Lung (tissue), 12 donors: Measurements from ENCODE around the gene HPN. TPM values are rescaled to one million over a fixed set of nuclear protein-coding genes. Genes with fewer than 3 reads are reported as not detected.

ENCODE experiments used
- ATAC-seq: fragments of 200-7000 bp; cut with Tn5 transposase; one replicate; pipeline ENCODE4 v1.9.1; 2020; ENCODE audit warnings: moderate number of reproducible peaks; ENCODE audit not compliant: insufficient read depth, low FRiP score
- DNase-seq, 3 donors: peaks; one replicate each; pipeline ENCODE4 v3.0.0-alpha.2; 2013 to 2017
- H3K27ac ChIP-seq, 2 donors: one replicate each; pipeline ENCODE4 v1.5.1; 2013; ENCODE audit warnings: mild to moderate bottlenecking in 2 of 2, moderate library complexity in 2 of 2, control low read depth in 1 of 2, inconsistent platforms in 1 of 2, low read depth in 1 of 2, low read length in 1 of 2
- H3K27me3 ChIP-seq, 3 donors: one replicate each; pipeline ENCODE4 v1.5.1; 2013; ENCODE audit warnings: low read length in 2 of 3; ENCODE audit not compliant: control insufficient read depth in 3 of 3, insufficient read depth in 3 of 3
- H3K36me3 ChIP-seq, 4 donors: one replicate each; pipeline ENCODE4 v1.5.1; 2013; ENCODE audit warnings: low read length in 4 of 4, mild to moderate bottlenecking in 1 of 4, moderate library complexity in 1 of 4; ENCODE audit not compliant: control insufficient read depth in 4 of 4, insufficient read depth in 4 of 4
- H3K4me1 ChIP-seq, 5 donors: one replicate each; pipeline ENCODE4 v1.5.1; 2013; ENCODE audit warnings: low read length in 5 of 5, mild to moderate bottlenecking in 2 of 5, moderate library complexity in 1 of 5; ENCODE audit not compliant: control insufficient read depth in 5 of 5, insufficient read depth in 5 of 5
- H3K4me3 ChIP-seq: one replicate; pipeline ENCODE4 v1.5.1; 2013; ENCODE audit warnings: mild to moderate bottlenecking, control low read depth, moderate library complexity
- H3K9ac ChIP-seq, 2 donors: one replicate each; pipeline ENCODE4 v1.5.1; 2013; ENCODE audit warnings: low read length in 2 of 2, control low read depth in 1 of 2; ENCODE audit not compliant: insufficient read depth in 1 of 2
- H3K9me3 ChIP-seq, 4 donors: one replicate each; pipeline ENCODE4 v1.5.1; 2013; ENCODE audit warnings: low read length in 3 of 4, mild to moderate bottlenecking in 1 of 4, moderate library complexity in 1 of 4; ENCODE audit not compliant: control insufficient read depth in 4 of 4, insufficient read depth in 3 of 4
- CTCF ChIP-seq: IDR thresholded peaks from 2 replicates; pipeline ENCODE4 v1.5.1; 2012; ENCODE audit warnings: mild to moderate bottlenecking; ENCODE audit errors: control extremely low read depth, extremely low read depth
- WGBS, 2 donors: extraction: QIAGEN DNeasy Blood & Tissue Kit; methylation state at CpG; one replicate each; pipeline ENCODE4 v1.1.7; 2013; 5-methylcytosine and 5-hydroxymethylcytosine counted together
- polyA plus RNA-seq, 2 donors: library from polyadenylated mRNA; stranded (reverse); fragments of 200-250 nt; gene quantifications; one replicate each; pipeline ENCODE4 v1.2.1, GENCODE V29; 2013
- total RNA-seq, 2 donors: library from RNA; depleted of rRNA in 1 of 2; stranded (reverse); fragments of >200 nt in 1 of 2; gene quantifications; one replicate each; pipeline ENCODE4 v1.2.1, GENCODE V29; 2014 to 2021
- donor health status: control.
- donor health status: control.
- donor health status: Bipolar disorder and iron deficiency.
- donor health status: healthy.
- donor health status: DM: yes; HTN: yes; CAD: no.

HPN gene
- total and polyA plus RNA-seq, 4 donors: 15.4 to 41.4 (median 26.8) TPM

- Histone ChIP-seq H3K36me3 (no peaks in the 10 kb centered on the region), H3K4me3 (no peak overlapping the region), H3K27ac (peak overlapping the region in 1 of 2 donors; percentile 63), H3K9ac (peak overlapping the region; percentile 24 to 39), H3K27me3 (no peaks in the 10 kb centered on the region), H3K4me1 (peaks cover 0 to 13% (median 3%) of the 10 kb centered on the region in 5 donors), H3K9me3 (no peaks in the 10 kb centered on the region)
- WGBS, 2 donors: 7 to 9% methylated on average over 23 of the region's 23 CpGs
- peak; percentile 61 for ATAC-seq
- peak; percentile 74 for TF ChIP-seq CTCF
- DNase-seq: peak; percentile 85 to 88 (median 86)
Measured at GRCh38 chr19:35114353-35115176, 73.0 kb downstream of the HPN start.

GRCh38 chr19:35115177-35115951 lies 73.8 kb downstream of the HPN start, which contains the start of gene FXYD3:
FXYD3 (plus strand) TSS chr19:35115823; CDS start chr19:35119377, 3,554 bp downstream.
- DNase-seq (peak; percentile 25 to 47 (median 34)), ATAC-seq (no peak)
- no peak for TF ChIP-seq CTCF
- Histone ChIP-seq H3K27ac (peak within 1 kb of the TSS in 1 of 2 donors; percentile 65), H3K9ac (peak within 1 kb of the TSS; percentile 24 to 39), H3K4me3 (peak within 1 kb of the TSS; percentile 6), H3K36me3 (no peaks in the 10 kb centered on the region), H3K9me3 (no peaks in the 10 kb centered on the region), H3K27me3 (no peaks in the 10 kb centered on the region), H3K4me1 (peaks cover 0 to 13% (median 2%) of the 10 kb centered on the region in 5 donors)
- WGBS, 2 donors: 62 to 71% methylated on average over 14 of the region's 14 CpGs

Other genes with a start within 250 kb of the HPN start
- gene ZNF30, start 114.8 kb upstream of the HPN start, total RNA-seq: 1 to 10 TPM; 3.3 to 5.5 TPM
- gene ZNF30, start 114.8 kb upstream of the HPN start, polyA plus RNA-seq: 1 to 10 TPM; 1.5 to 1.9 TPM
- gene ZNF792, start 77.5 kb upstream of the HPN start, total RNA-seq: 10 to 100 TPM in 1 of 2 donors, 1 to 10 TPM in 1; 8.1 to 17.2 TPM
- gene ZNF792, start 77.5 kb upstream of the HPN start, polyA plus RNA-seq: 1 to 10 TPM; 2.0 to 3.7 TPM
- 100 to 1,000 TPM; 130 to 137 TPM for gene GRAMD1A, start 41.4 kb upstream of the HPN start, total RNA-seq
- 100 to 1,000 TPM in 1 of 2 donors, 10 to 100 TPM in 1; 92.2 to 217 TPM for gene GRAMD1A, start 41.4 kb upstream of the HPN start, polyA plus RNA-seq
- 1 to 10 TPM; 1.5 to 8.4 TPM for gene SCN1B, start 11.3 kb upstream of the HPN start, total RNA-seq
- gene SCN1B, start 11.3 kb upstream of the HPN start, polyA plus RNA-seq: 10 to 100 TPM in 1 of 2 donors, 1 to 10 TPM in 1; 9.5 to 12.6 TPM
- 100 to 1,000 TPM; 130 to 172 TPM for gene FXYD3, start 74.1 kb downstream of the HPN start, total RNA-seq
- gene FXYD3, start 74.1 kb downstream of the HPN start, polyA plus RNA-seq: 100 to 1,000 TPM; 147 to 467 TPM
- 1 to 10 TPM; 3.5 to 4.6 TPM for gene LGI4, start 93.3 kb downstream of the HPN start, total RNA-seq
- 10 to 100 TPM in 1 of 2 donors, 1 to 10 TPM in 1; 1.6 to 11.2 TPM for gene LGI4, start 93.3 kb downstream of the HPN start, polyA plus RNA-seq
- 10 to 100 TPM; 17.8 to 27.5 TPM for gene FXYD1, start 97.1 kb downstream of the HPN start, total RNA-seq
- 10 to 100 TPM in 1 of 2 donors, 1 to 10 TPM in 1; 5.7 to 37.6 TPM for gene FXYD1, start 97.1 kb downstream of the HPN start, polyA plus RNA-seq
- gene FXYD7, start 101.5 kb downstream of the HPN start, total RNA-seq: not detected
- under 1 TPM; 0.31 to 0.39 TPM for gene FXYD7, start 101.5 kb downstream of the HPN start, polyA plus RNA-seq
- gene FXYD5, start 113.0 kb downstream of the HPN start, total RNA-seq: 100 to 1,000 TPM in 1 of 2 donors, 1 to 10 TPM in 1; 9.9 to 124 TPM
- 100 to 1,000 TPM; 152 to 203 TPM for gene FXYD5, start 113.0 kb downstream of the HPN start, polyA plus RNA-seq
- gene FAM187B, start 187.0 kb downstream of the HPN start, total RNA-seq: under 1 TPM in 1 of 2 donors, not detected in 1; 0.28 TPM
- under 1 TPM in 1 of 2 donors, not detected in 1; 0.20 TPM for gene FAM187B, start 187.0 kb downstream of the HPN start, polyA plus RNA-seq
- gene LSR, start 207.3 kb downstream of the HPN start, total RNA-seq: 10 to 100 TPM; 30.8 to 82.0 TPM
- 10 to 100 TPM; 60.0 to 77.4 TPM for gene LSR, start 207.3 kb downstream of the HPN start, polyA plus RNA-seq
- gene USF2, start 227.2 kb downstream of the HPN start, total RNA-seq: 100 to 1,000 TPM in 1 of 2 donors, 10 to 100 TPM in 1; 74.9 to 138 TPM
- gene USF2, start 227.2 kb downstream of the HPN start, polyA plus RNA-seq: 100 to 1,000 TPM; 129 to 163 TPM
- 1 to 10 TPM in 1 of 2 donors, under 1 TPM in 1; 0.28 to 1.5 TPM for gene HAMP, start 240.8 kb downstream of the HPN start, total RNA-seq
- gene HAMP, start 240.8 kb downstream of the HPN start, polyA plus RNA-seq: 10 to 100 TPM in 1 of 2 donors, 1 to 10 TPM in 1; 1.7 to 85.7 TPM